Activated naive CD4-positive, alpha-beta T cell treated with Interleukin-2 at 50 U/mL for 16 hours (primary cell): Measurements from ENCODE around the gene GLB1L2.

Source experiments
- DNase-seq: peaks from one replicate; pipeline ENCODE4 v3.0.0-alpha.2; 2020

Gene GLB1L2

DNA sequence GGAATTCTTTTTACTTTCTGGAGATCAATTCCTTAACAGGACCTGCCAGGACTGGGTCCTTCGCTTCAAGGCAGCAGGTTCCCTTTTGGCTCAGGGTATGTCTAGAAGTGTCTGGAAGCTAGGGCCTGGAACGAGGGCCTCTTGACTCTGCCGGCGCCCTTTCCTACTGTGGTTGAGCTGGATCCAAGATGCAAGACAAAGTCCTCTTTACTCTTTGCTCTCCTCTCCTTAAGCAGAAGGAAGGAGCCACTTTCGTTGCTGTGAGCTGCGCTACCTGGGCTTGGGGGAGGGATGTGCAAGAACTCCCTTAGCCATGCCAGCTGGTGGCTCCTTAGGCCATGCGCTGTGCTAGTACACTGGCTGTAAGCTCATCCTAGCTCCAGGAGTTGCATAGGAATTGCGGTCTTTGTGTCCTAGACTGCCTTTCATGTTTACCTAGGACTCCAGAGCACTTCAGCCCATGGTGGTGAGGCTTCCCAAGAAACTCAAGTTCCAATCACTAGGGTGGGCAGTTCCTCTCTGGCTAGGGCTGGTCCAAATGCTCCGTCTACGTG, 18.1 kb downstream of the GLB1L2 start:
- DNase-seq, result no peak

DNA sequence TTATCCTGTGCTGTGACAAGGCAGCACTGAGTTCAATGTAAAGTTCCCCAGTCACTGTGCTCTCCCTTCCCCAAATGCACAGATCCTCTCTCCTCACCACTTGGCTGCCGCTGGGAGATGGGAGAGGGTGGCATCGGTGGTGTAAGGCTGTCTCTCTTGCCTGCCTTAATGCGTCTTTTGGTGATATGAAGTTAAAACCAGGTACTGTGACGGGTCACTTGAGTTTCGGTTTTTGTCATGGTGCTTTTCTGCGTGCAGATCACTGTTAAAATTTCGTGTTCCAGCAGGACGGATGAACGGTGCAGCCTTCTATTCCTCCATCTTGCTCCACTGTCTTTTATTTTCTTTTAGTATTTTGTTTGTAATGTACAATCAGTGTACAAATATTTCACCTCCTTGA, 18.6 kb downstream of the GLB1L2 start:
- DNase-seq, result no peak

DNA sequence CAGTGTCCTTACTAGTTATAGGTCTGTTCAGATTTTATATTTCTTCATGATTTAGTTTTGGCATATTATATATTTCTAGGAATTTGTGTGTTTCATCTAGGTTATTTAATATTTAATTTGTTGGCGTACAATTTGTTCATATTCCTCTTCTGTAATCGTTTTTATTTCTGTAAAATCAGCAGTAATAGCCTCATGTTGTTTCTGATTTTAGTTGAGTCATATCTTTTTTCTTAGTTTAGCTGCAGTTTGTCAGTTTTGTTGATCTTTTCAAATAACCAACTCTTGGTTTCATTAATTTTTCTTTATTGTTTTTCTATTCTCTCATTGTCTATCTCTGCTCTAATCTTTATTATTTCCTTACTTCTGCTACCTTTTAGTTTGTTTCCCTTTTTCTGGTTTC, 20.3 kb downstream of the GLB1L2 start:
- no peak for DNase-seq

DNA sequence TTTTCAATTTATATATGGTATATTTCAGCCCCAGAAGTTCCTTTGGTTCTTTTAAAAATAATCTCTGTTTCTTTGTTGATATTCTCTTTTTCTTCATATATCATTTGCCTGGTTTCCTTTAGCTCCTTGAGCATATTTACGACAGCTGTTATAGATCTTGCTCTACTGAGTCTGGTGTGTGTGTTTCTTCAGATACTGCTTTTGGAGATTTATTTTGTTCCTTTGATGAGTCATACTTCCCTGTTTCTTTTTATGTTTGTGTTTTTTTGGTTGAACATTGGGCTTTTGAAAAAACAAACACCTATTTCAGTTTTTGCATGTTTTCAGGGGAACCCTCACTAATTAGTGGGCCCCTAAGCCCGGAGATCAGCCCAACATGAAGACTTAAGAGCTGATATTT, 23.3 kb downstream of the GLB1L2 start:
- DNase-seq, result no peak

DNA sequence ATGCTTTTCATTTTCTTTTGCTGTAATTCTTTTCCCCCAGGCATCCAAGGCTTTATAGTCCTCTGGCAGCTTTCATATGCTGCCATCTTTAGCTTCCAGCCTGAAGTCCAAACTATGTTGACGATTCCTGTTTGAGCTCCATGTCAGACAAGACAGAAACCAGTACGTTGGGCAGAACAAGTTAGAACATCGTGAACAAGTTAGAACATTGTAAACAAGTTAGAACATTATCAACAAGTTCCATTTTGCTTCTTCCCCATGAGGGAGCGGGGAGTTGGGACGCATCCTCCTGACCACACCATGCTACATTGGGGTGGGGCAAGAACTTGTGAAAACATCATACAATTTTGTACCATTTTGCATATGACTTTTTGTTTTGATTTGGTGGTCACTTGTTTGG, 23.9 kb downstream of the GLB1L2 start:
- no peak for DNase-seq

DNA sequence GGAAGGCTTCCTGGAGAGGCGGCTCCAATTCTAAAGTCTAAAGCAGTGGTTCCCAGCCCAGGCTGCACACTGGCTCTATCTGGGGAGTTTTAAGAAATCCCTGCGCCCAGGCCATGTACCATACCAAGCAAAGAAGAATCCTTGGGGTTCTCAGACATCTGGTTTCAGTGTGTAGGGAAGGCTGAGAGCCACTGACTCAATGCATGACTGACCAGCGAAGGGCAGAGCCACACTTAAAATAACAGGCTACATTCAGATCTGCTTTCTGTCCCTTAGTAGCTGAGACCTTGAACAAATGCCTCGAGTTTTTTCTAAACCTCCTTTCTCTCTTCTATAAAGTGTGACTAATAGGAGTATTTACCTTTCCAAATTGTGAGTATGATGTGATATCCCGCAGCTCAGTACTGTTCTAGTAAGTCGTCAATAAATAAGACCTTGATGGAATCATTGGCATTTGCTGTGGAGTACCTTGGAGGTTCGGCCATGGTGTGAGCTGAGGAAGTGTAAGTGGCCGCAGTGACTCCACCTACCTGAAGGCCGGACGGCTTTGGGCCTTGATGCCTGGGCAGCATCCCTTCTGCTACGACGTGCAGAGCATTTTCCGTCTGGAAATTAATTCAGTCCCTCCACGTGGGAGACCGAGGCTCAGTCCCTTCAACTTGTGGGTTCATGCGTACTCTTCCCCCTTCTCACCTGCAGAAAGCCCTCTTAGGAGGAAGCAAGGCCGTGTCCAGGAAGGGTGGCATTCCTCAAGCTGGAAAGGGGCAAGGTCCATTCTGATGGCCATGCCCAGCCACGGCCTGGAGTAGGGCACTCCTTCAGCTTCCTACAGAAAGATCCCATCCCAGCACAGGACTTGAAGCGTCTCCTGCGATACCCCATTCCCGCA, 25.1 kb downstream of the GLB1L2 start:
- no peak for DNase-seq

DNA sequence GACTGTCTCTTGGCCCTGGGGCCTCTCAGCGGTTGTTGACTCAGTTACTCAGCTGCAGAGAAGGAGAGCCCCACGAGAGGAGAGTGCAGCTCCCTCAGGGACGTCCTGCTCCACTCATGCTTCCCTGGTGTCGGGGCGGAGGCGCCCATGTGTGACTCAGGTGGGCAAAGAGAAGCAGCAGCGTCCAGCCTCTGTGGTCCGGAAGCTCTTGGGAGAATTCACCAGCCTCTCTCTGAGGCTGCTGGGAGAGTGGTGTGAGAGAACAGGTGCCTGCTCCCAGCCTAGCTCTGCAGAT, 25.7 kb downstream of the GLB1L2 start:
- no peak for DNase-seq

DNA sequence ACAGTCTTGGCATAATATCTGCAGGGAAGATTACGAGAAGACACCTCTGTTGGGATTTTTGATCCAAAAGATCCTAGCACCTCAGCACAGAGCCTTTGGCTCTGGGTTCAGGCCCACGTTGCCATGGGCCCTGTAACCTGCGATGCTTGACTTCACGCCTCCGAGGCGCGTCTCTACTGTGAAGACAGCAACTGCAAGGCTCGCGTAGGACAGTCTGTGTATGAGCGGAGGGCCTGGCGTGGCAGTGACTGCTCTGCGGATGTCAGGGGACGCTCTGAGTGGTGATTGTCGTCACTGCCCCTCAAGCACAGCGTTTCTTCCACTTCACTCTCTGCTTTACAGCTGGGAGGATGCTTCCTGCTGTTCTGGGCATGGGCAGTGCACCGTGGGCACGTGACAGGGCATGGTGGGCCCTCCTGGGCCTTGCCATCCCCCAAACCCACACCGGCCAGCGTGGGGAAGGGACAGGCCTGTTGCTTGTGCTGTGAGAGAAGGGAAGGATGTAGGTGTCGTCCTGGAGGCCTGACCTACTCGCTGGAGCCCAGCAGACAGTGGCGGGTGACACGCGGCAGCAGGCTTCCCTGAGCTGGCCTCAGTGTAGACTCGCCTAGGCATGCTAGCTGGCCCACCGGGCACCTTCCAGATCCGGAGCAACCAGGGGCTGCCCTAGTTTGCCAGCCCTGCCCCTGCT, 26.5 kb downstream of the GLB1L2 start:
- no peak for DNase-seq

DNA sequence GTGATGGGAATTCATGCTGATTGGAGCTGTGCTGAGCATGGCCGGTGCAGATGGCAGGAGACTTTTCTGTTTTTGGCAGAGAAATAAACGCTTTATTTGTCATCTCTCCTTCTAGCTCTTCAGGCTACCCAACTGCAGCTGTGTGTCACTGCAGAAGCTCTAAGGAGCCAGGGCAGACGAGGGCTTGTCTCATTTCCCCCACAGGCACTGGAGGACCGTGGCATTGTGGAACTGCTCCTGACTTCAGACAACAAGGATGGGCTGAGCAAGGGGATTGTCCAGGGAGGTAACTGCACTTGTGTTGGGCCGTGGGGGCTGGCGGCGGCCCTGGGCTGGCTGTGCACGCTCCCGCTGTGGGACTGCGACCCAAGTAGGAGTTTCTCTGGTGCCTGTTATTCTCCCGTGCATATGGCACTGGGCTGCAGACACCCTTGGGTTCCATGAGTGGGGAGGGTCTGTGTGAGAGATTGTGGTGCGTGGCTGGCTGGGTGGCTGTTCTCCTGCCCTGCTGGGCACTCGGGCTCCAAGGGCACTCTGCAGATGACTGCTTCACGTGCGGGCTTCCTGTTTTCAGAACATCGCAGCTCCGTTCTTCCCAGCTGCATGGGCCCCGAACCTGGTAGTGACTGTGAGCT, 27.2 kb downstream of the GLB1L2 start:
- DNase-seq, result no peak

DNA sequence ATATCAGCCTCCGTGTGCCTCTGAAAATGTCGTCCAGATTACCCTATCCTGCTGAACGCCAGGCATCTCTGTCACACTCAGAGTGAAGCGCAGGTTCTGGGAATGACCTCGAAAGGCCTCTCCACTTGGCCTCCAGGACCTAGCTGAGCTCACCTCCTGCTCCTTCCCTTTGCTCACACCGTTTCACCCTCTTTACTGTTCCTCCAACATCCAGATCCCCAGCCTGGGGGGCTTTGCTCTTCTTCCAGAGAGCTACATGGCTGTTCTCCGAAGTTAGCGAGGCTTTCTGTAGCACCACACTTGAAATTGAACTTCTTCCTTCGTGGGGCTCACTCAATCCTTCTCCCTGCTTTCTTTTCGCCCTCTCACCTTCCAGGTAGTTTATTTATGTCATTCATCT, 27.9 kb downstream of the GLB1L2 start:
- DNase-seq, result no peak

DNA sequence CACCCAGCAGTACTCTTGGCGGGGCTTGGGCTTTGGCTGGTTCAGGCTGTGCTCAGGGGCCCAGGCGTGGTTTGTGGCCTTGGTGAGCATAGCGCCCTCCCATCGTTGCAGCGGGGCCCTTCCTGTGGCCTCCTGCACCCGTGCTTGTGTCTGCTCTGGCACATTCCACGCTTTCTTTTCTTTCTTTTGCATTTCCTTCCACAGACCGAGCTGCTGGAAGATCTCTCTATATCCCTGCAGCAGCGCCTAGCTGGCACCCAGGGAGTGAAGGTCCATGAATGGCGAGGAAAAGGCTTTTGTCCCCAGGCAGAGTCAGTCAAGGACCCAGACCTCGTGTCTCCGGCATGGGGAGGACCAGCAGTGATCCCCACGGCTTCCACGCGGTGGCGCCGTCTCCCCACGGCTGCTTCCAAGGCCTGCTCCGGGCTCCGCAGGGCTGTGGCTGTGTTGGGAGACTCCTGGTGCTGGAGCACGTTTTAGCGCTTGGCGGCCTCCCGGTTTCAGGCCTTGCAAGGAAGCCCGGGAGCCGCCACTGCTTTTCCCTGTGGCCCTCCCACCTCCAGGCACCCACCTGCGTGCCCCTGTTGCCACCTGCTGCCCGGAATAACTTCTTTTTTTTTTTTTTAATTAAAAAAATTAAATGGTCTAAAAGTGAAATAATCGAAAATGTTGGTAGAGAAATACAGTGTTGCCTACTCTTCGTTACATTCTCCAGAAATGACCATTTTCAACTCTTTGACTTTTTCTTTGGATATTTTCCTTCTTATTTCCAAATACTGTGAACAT, 28.5 kb downstream of the GLB1L2 start:
- peak; percentile 77 for DNase-seq

DNA sequence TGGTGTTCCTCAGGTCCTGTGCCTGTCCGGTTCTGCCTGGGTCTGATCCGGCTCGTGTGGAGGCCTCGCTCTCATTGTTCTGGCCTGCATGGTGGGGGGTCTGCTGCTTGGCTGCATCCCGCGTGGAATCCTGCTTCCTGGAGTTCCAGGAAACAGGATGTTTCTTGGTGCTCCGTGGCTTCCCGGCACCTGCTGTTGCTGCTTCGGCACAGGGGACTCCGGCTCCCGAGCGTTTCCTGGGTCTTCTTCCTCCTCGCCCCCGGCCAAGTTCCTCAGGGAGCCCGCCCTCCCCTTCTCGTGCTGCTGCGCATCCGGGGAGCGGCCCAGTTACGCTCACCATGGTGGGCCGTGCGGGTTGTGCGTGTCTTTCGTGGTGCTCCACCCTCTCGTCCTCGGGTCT, 29.9 kb downstream of the GLB1L2 start:
- no peak for DNase-seq

DNA sequence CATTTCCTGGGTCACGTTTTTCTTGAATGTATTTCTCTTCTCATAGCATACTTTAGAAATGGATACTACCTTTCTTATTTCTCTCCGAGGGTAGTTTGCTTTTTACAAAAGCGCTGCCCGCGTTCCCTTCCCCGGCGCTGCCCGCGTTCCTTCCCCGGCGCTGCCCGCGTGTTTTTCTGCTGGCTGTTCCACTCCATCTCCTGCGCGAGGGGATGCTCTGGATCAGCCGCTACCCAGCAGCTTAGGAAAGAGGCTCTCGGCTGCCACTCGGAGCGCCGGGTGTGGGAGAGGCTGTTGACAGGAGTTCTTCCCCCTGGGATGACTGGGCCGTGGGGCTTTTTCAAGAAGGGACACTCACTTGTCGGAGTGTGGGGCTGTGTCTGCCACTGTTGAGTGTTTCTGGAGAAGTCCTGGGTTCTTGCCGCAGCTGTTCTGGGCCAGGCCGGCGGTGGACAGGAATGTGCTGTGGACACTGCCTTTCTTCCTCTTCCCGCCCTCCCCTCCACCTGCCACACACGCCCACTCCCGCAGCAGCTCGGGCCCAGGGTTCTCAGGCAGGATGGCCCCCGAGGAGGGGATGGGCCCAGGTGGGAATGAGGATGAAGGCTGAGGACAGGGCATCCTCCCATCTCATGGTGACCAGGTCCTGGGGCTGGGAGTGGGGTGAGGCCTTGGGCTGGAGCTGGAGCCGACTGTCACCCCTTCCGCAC, 30.6 kb downstream of the GLB1L2 start:
- no peak for DNase-seq

DNA sequence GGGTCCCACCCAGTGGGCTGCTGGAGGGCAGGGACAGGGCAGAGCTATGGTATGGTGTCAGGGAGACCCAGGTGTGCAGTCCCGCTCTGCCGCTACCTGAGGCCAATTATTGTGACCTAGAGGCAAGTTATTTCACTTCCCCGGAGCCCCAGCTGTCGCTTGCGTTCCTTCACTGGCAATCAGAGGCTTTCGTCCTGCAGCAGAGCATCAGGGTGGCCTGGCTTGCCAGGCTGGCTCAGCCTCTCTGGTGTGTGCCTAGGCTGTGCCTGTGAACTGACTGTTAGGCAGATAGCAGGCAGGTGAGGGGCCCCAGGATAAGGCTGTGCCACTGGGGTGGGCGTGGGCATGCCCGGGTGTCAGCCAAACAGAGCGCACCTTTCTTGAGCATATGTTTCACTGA, 31.4 kb downstream of the GLB1L2 start:
- DNase-seq, result no peak

DNA sequence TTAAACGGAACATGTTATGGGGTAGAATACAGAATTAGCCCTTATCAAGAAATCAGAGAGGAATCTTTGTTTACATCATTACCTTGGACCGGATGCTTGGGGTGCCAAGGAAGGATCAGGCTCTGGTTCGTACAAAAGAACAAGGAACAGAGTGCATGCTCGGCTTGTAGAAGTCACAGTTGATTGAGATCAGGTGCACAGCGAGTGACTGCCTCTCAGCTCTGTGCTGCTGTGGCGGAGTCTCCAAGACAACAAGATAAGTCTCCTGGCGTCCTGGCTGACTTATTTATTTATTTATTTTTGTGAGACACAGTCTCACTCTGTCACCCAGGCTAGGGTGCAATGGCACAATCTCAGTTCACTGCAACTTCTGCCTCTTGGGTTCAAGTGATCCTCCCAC, 31.8 kb downstream of the GLB1L2 start:
- DNase-seq, result no peak

DNA sequence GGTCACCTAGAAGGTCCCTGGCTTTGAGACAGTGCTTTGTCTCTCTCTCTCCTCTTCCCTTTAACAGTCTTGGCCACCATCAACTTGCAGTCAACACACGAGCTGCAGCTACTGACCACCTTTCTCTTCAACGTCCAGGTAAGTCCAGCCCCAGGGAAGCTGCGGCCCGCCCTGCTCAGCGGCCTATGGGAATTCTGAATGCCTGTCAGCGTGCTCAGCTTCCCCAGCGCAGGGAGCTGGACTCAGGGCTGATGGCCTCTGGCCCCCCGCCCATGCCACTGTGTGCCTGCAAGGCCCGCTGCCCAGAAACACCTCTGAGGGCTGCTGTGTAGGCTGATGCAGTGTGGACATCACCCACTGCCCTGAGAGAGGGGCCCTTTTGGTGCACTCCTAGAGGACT, 32.5 kb downstream of the GLB1L2 start:
- DNase-seq, result no peak

DNA sequence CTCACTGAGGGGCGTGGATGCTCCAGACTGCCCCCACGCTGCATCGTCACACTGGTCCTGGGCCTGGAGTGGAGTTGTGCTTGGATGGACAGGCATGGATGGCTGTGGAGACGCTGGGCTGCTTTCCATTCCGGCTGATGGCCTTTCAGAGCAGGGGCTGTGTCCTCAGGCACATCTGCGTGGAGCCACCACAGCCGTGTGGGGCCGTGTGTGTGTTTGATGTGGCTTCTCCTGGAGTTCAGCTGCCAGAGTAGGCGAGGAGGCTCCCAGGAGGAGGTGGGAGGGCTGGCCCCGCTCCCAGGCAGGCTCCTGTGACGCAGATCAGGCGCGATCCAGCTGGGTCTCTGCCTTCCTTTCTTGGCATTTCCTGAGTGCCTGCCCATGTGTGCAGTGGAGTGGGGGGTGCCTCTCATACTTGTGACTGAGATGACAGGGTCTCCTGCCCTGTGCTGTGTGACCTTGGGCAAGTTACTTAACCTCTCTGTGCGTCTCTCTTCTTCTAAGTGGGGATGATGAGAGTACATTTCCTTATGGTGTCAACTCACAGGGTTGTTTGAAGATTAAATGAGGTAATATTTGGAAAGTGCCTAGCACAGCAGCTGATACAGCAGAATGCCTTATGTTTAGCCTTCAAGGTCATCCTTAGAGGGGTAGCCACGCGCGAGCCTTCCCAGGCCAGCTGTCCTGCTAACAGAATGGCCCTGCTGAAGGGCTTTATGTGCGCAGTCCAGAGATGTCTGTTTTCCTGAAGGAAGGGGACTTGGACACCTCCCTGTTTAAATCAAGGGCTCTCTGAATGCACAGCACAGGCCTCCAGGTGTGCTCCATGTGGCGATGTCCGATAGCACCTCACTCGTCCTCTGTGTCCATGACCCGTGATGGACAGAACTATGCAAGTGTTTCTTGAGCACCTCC, 33.5 kb downstream of the GLB1L2 start:
- DNase-seq, result no peak

DNA sequence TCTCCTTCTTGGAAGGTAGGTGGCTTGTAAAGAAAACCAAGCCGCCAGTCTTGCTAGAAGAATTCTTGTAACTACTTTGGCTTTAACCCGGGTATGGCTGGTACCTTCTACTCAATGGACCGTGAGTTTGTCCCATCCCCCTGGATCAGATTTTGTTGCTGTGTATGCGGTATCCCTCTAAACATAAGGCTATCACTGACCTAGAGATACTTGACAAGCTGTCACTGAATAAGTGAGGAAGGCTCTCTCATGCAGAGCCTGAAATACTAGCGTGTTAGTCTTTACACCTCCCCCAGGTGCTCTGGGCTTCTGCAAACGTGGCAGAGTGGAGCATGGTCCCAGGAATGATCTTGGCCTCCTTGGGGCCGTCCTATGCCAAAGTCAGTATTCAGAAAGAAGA, 34.5 kb downstream of the GLB1L2 start:
- DNase-seq, result no peak

DNA sequence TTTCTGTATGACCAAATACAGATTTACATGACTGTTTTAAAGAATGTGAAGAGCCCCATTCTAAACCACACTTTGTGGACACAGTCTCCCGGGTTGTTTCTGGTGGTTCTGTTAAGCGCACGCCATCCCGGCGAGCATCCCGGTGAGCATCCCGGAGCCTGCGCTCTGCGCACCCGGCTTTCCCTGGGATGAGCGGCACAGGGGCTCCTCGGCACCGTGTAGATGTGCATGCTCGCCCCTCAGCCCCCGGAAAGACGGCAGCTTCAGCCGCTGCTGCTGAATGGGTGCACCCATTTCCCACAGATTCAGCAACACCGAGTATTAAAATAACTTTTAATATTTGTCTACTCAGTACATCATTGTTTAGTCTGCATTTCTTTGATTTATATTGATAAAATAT, 36.0 kb downstream of the GLB1L2 start:
- no peak for DNase-seq

DNA sequence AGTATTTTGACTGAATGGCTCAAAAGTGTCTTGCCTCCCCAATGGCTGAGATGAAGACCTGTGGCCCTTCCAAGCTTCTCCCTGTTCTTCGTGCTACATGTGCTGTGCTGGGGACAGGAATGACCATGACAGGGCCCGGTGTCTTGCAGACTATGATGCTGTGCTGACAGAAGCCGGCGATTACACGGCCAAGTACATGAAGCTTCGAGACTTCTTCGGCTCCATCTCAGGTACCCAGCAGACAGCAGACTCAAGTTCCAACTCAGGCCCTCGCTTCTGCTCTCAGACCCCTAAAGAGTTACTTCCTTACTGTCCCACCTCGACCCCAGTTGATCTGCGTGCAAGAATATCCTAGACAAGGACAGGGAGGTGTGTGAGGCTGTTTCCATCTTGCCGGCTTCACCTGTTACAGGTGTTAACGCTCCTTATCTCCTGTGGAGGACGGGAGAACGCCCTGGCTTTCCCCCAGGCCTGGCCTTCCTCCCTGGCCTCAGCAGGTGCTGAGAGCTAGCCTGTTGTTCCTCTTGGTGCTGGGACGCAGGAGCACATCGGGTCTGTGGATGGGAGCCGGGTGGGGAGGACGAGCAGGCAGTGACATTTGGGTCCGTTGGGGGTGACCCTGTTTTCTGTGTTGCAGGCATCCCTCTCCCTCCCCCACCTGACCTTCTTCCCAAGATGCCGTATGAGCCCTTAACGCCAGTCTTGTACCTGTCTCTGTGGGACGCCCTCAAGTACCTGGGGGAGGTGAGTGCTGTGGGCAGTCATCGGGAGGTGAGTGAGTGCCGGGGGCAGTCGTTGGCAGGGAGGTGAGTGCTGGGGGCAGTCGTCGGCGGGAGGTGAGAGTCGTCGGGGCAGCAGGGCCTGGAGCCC, 38.1 kb downstream of the GLB1L2 start:
- no peak for DNase-seq
